ENCODE data around the gene ZNF749. TPM values are rescaled to one million over a fixed set of nuclear protein-coding genes. Genes with fewer than 3 reads are reported as not detected.
A peak's percentile ranks its signal among the peaks of the same experiment; 100 is the strongest.
"Not testable (repeated sequence)": the region's sequence is repeated elsewhere in the genome, so short reads cannot be mapped to it uniquely, and the experiment has no call there.

Gene ZNF749
- polyA plus RNA-seq, 1 experiment = 10.0 TPM

DNA sequence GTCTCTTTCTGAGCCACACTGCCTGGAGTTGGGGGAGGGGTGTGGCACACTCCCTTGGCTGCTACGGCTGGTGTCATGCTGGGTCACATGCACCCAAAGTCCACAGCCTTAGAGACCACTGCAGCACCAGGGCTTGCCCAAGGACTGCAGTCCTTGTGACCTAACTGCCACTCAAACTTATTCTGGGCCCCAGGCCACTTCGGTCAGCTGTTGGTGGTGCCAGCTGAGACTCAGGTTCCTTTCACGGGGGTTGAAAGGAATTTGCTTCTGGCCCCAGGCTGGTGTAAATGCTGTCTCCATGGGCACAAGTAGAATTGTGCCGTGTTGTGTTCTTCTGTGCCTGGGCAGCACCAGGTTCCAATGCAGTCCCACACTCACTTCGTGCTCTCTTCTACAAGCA is 31.4 kb downstream of the ZNF749 start:
- TF ChIP-seq, protein P1, sequence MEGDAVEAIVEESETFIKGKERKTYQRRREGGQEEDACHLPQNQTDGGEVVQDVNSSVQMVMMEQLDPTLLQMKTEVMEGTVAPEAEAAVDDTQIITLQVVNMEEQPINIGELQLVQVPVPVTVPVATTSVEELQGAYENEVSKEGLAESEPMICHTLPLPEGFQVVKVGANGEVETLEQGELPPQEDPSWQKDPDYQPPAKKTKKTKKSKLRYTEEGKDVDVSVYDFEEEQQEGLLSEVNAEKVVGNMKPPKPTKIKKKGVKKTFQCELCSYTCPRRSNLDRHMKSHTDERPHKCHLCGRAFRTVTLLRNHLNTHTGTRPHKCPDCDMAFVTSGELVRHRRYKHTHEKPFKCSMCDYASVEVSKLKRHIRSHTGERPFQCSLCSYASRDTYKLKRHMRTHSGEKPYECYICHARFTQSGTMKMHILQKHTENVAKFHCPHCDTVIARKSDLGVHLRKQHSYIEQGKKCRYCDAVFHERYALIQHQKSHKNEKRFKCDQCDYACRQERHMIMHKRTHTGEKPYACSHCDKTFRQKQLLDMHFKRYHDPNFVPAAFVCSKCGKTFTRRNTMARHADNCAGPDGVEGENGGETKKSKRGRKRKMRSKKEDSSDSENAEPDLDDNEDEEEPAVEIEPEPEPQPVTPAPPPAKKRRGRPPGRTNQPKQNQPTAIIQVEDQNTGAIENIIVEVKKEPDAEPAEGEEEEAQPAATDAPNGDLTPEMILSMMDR (IDR thresholded peaks at IDR 0.05; ENCODE audit: insufficient read depth, low read depth, low read length) = no peak
- no peaks in the 10 kb centered on the region for H3K27me3 ChIP-seq (ENCODE audit: control insufficient read depth, insufficient read depth, low read length)
- ChIA-PET POLR2A (no interaction called here), CTCF (no interaction called here)
- no peak overlapping the region for H3K4me3 ChIP-seq (ENCODE audit: low read depth, low read length)
- H3K36me3 ChIP-seq (ENCODE audit: control insufficient read depth, insufficient read depth, low read length) = no peaks in the 10 kb centered on the region
- no peak for DNase-seq (ENCODE audit: low read depth)

DNA sequence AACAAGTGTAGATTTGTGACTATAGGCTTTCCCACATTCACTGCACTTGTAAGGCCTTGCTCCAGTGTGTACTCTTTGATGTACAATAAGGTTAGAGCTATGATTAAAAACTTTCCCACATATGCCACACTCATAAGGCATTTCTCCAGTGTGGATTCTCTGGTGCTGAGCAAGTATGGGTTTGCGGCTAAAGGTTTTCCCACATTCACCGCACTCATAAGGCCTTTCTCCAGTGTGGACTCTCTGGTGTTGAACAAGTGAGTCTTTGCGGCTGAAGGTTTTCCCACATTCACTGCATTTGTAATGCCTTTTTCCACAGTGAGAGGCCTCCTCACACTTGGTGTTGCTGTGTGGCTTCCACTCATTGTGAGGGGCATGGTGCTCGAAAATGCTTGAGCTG is 38.5 kb downstream of the ZNF749 start:
- ChIA-PET POLR2A (no interaction called here), CTCF (no interaction called here)
- no peak for DNase-seq (ENCODE audit: low read depth)
- H3K27me3 ChIP-seq (ENCODE audit: control insufficient read depth, insufficient read depth, low read length) = no peaks in the 10 kb centered on the region
- H3K4me3 ChIP-seq (ENCODE audit: low read depth, low read length) = no peak overlapping the region
- peaks cover 21% of the 10 kb centered on the region for H3K36me3 ChIP-seq (ENCODE audit: control insufficient read depth, insufficient read depth, low read length)
- TF ChIP-seq, protein P1 (IDR thresholded peaks at IDR 0.05; ENCODE audit: insufficient read depth, low read depth, low read length) = no peak

DNA sequence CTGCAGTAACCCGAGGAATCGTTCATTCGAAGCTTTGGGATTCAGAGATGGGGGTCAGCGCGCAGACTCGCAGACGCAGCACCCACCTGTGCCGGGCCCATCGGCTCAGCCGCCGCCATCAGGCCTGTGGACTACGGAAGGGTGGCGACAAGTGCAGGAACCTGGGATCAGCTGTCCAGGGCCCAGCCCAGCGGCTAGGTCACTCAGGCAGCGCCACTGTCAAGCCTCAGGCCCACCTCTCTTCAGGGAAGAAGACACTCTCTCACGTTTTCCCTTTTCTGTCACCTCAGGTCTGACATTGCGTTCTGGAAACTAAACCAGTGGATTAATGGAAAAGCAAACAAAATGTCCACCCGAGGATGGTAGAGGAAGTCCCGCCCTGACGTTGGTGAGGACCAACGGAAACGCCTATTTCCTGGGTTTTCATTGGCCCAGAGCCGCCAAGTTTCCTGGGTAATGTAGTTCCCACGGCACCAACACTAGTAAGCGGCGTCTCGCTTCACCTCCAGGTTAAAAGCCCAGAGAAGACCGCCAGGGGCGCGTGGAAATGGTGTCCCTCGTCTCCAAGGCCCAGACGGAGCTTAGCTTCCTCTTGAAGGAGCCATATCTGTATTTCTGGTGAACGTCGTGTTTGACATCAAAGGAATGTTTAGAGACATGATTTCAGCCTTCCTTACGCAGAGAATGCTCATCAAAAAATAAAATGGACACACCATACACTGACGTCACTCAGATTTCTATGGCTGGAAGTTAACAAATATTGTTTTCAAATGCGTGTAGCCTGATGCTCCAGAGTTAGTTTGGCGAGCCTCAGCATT is 42.3 kb downstream of the ZNF749 start, which contains the start of gene ZNF772:
ZNF772 (minus strand) TSS at position 376 of the 818 bp plus-strand sequence; CDS start at position 119, 257 bp downstream.
- Histone ChIP-seq H3K36me3 (ENCODE audit: control insufficient read depth, insufficient read depth, low read length) (peaks cover 21% of the 10 kb centered on the region), H3K4me3 (ENCODE audit: low read depth, low read length) (peak within 1 kb of the TSS; percentile 63), H3K27me3 (ENCODE audit: control insufficient read depth, insufficient read depth, low read length) (no peaks in the 10 kb centered on the region)
- peak; percentile 85 for DNase-seq (ENCODE audit: low read depth)
- CTCF ChIA-PET = interaction anchor here (1.4 kb wide), 2 partner anchors 9 to 10 kb away, joined by 3 to 5 read pairs; partner anchors contain the start of gene ZNF419
- POLR2A ChIA-PET = interaction anchor here (0.6 to 0.7 kb wide), 4 partner anchors 10 to 678 kb away, joined by 3 to 4 read pairs (median 3); partner anchors contain the start of genes ZNF419 and ZNF749
- TF ChIP-seq, protein P1 (IDR thresholded peaks at IDR 0.05; ENCODE audit: insufficient read depth, low read depth, low read length) = peak; percentile 79

DNA sequence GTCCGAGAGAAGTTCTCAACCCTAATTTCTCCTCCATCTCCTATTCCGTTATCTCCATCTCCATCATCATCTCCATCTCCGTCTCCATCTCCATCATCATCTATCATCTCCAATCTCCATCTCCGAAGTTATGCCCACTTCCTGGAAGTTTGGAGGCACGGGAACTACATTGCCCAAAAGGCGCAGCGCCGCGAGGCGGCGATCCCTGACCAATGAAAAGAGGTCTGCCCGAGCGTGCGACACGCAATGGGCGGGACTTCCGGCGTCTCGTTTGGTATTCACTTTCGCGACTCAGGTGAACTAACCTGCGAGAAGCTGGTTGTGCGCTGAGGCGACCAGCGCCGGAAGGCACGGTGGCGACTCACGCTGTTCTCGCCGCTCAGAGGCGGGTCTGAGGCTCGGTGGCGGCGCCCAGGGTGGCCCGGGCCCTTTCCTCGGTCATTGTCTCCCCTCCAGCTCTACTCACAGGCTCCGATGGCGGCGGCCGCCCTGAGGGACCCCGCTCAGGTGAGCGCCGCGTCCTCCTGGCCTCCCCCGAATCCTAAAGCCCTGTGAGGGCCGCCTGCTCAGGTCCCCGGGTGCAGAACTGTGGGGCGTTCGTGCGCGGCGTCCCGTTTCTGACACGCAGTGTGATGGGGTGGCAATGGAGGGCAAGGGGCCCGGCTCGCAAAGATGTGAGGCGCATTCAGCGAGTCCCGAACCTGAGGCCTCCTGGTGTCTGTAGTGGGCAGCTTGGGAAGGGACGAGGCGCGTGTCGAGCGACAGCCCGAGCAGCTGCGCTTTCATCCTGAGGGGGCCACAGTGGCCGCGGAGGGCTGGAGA is 52.6 kb downstream of the ZNF749 start, which contains the start of gene ZNF419:
ZNF419 (plus strand) TSS at position 274 of the 822 bp plus-strand sequence; CDS start at position 475, 201 bp downstream.
- peak; percentile 47 for DNase-seq (ENCODE audit: low read depth)
- POLR2A ChIA-PET = interaction anchor here (0.7 kb wide), 1 partner anchor 10 kb away, joined by 4 read pairs; the partner anchor contains the start of gene ZNF772
- H3K4me3 ChIP-seq (ENCODE audit: low read depth, low read length) = peak within 1 kb of the TSS; percentile 98
- not testable (repeated sequence) for H3K27me3 ChIP-seq (ENCODE audit: control insufficient read depth, insufficient read depth, low read length); H3K36me3 ChIP-seq (ENCODE audit: control insufficient read depth, insufficient read depth, low read length)
- CTCF ChIA-PET = interaction anchor here (0.9 kb wide), 1 partner anchor 10 kb away, joined by 3 read pairs; the partner anchor contains the start of gene ZNF772
- TF ChIP-seq, protein P1 (IDR thresholded peaks at IDR 0.05; ENCODE audit: insufficient read depth, low read depth, low read length) = 0 out of 2 replicates have a peak, but pooled peaks have one; percentile 11

GRCh38 chr19:57488299-57488644 is 53.1 kb downstream of the ZNF749 start:
- POLR2A ChIA-PET, CTCF ChIA-PET: not testable (repeated sequence)

More at GRCh38 chr19:57488299-57488644, 53.1 kb downstream of the ZNF749 start:
- peaks cover 12% of the 10 kb centered on the region for H3K36me3 ChIP-seq (ENCODE audit: control insufficient read depth, insufficient read depth, low read length)
- peak overlapping the region; percentile 28 for H3K4me3 ChIP-seq (ENCODE audit: low read depth, low read length)
- not testable (repeated sequence) for DNase-seq (ENCODE audit: low read depth); H3K27me3 ChIP-seq (ENCODE audit: control insufficient read depth, insufficient read depth, low read length)

Small RNAs within 50 kb of the gene (small RNA-seq; reads per million reads assigned to genes)
- gene VN1R107P (ENCODE audit: insufficient read length, low read depth, low replicate concordance) = not detected

Other genes starting within 250 kb of the ZNF749 start
- gene ZNF264, start 243.8 kb upstream of the ZNF749 start, polyA plus RNA-seq (2011; rRNA removed) = 7.0 and 7.1 TPM in 2 replicates
- gene AURKC, start 204.3 kb upstream of the ZNF749 start, polyA plus RNA-seq (2011; rRNA removed) = 1.3 and 1.5 TPM in 2 replicates
- 5.1 and 5.2 TPM in 2 replicates for gene ZNF805, start 194.7 kb upstream of the ZNF749 start, polyA plus RNA-seq (2011; rRNA removed)
- gene ZNF460, start 154.8 kb upstream of the ZNF749 start, polyA plus RNA-seq (2011; rRNA removed) = 11.7 and 13.9 TPM in 2 replicates
- 1.7 and 2.1 TPM in 2 replicates for gene ZNF543, start 114.9 kb upstream of the ZNF749 start, polyA plus RNA-seq (2011; rRNA removed)
- gene ZNF304, start 84.1 kb upstream of the ZNF749 start, polyA plus RNA-seq (2011; rRNA removed) = 5.4 and 7.4 TPM in 2 replicates
- gene TRAPPC2B, start 71.8 kb upstream of the ZNF749 start, polyA plus RNA-seq (2011; rRNA removed) = 11.0 and 16.3 TPM in 2 replicates
- gene ZNF547, start 71.8 kb upstream of the ZNF749 start, polyA plus RNA-seq (2011; rRNA removed) = 3.4 and 3.5 TPM in 2 replicates
- gene ZNF548, start 45.5 kb upstream of the ZNF749 start, polyA plus RNA-seq (2011; rRNA removed) = 12.7 and 13.3 TPM in 2 replicates
- gene ZNF17, start 24.2 kb upstream of the ZNF749 start, polyA plus RNA-seq (2011; rRNA removed) = 4.2 and 6.0 TPM in 2 replicates
- 0.13 and 0.21 TPM in 2 replicates for gene VN1R1, start 21.8 kb downstream of the ZNF749 start, polyA plus RNA-seq (2011; rRNA removed)
- 3.6 and 5.8 TPM in 2 replicates for gene ZNF772, start 42.2 kb downstream of the ZNF749 start, polyA plus RNA-seq (2011; rRNA removed)
- gene ZNF419, start 52.4 kb downstream of the ZNF749 start, polyA plus RNA-seq (2011; rRNA removed) = 8.8 and 11.0 TPM in 2 replicates
- 13.0 and 13.1 TPM in 2 replicates for gene ZNF773, start 64.6 kb downstream of the ZNF749 start, polyA plus RNA-seq (2011; rRNA removed)
- 2.5 and 3.8 TPM in 2 replicates for gene ZNF549, start 92.0 kb downstream of the ZNF749 start, polyA plus RNA-seq (2011; rRNA removed)
- gene ZNF550, start 124.5 kb downstream of the ZNF749 start, polyA plus RNA-seq (2011; rRNA removed) = 6.3 and 7.2 TPM in 2 replicates
- gene ZNF416, start 143.6 kb downstream of the ZNF749 start, polyA plus RNA-seq (2011; rRNA removed) = 2.9 and 4.0 TPM in 2 replicates
- gene ZIK1, start 148.8 kb downstream of the ZNF749 start, polyA plus RNA-seq (2011; rRNA removed) = 3.9 and 4.9 TPM in 2 replicates
- gene ZNF530, start 164.6 kb downstream of the ZNF749 start, polyA plus RNA-seq (2011; rRNA removed) = 1.7 and 2.6 TPM in 2 replicates
- 6.5 and 8.1 TPM in 2 replicates for gene ZNF134, start 178.9 kb downstream of the ZNF749 start, polyA plus RNA-seq (2011; rRNA removed)
- gene ZNF211, start 197.8 kb downstream of the ZNF749 start, polyA plus RNA-seq (2011; rRNA removed) = 7.8 and 11.3 TPM in 2 replicates
- gene ZSCAN4, start 233.6 kb downstream of the ZNF749 start, polyA plus RNA-seq (2011; rRNA removed) = not detected in 2 replicates
- 2.8 and 3.3 TPM in 2 replicates for gene ZNF551, start 246.7 kb downstream of the ZNF749 start, polyA plus RNA-seq (2011; rRNA removed)

Measured in BJ (cell line).